ENCODE data around the gene ADAMTS12. TPM values are rescaled to one million over a fixed set of nuclear protein-coding genes. Genes with fewer than 3 reads are reported as not detected.

Gene ADAMTS12
- total and polyA plus RNA-seq, 10 of the 15 experiments (the other 5 are each of a cell fraction or from before 2014, with no cell fraction given), result 0.11 to 35.8 (median 20.7) TPM

DNA sequence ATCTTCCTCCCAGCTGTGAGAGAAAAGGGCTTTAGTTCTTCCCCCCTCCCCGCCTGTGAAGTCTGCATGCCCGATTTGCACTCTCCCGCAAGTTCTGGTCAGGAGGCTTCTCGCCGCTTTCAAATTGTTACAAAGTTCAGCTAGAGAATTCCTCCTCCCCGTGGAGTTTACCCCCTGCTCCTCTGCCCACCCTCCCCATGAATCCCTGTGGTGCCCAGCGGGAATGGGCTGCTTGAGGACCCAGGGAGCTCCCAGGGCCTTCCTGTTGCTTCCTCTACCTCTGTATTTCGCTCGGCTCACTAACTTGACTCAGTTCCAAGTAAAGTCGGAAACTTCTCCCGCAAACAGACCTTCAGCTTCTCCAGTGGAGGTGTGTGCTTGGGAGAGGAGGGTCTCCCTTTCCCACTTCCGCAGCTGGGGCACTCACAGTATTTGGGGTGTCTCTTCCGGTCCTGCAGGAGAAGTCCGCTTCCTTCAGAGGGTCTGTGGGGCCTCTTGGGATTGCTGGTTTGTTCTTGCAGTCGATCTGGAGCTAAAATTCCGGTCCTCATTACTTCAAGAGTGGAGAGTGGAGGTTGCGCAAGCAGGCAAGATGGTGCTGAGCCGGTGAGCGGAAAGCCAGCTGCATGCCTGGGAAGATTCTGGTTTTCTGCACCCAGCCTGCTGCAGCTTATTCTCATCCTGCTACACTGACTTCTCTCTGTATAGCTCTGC, 97.8 kb downstream of the ADAMTS12 start (continued):
- TF ChIP-seq, protein P1, sequence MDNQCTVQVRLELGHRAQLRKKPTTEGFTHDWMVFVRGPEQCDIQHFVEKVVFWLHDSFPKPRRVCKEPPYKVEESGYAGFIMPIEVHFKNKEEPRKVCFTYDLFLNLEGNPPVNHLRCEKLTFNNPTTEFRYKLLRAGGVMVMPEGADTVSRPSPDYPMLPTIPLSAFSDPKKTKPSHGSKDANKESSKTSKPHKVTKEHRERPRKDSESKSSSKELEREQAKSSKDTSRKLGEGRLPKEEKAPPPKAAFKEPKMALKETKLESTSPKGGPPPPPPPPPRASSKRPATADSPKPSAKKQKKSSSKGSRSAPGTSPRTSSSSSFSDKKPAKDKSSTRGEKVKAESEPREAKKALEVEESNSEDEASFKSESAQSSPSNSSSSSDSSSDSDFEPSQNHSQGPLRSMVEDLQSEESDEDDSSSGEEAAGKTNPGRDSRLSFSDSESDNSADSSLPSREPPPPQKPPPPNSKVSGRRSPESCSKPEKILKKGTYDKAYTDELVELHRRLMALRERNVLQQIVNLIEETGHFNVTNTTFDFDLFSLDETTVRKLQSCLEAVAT (IDR thresholded peaks at IDR 0.05), result no peak
- TF ChIP-seq NFYA (IDR thresholded peaks at IDR 0.05; ENCODE audit: borderline replicate concordance, low read depth, low read length), result no peak

DNA sequence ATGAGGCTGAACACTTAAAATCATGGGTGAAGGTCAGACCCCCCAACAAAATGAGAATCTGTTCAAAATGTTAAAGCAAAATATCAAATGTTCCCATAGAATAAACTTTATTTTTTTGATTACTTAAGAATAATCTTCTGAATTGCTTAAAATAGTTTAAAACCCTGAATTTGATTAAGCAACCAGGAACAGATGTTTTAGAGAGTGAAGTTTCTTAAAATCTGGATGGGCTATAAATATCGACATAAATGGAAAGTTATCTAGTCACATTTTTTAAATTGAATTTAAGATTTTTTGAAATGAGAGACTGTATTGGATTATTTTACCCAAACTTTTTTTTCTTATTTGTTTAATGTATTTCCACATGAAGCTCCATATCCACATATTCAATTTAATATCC, 98.5 kb downstream of the ADAMTS12 start:
- no TSS peak for BruUV-seq (replicated peaks)
- intact Hi-C loops (cut with micrococcal nuclease; ENCODE audit: unreplicated experiment) (no loop called here), in situ Hi-C loops (cut with MboI) (no loop called here)
- no peaks in the 10 kb centered on the region for H3K79me2 ChIP-seq (ENCODE audit: control insufficient read depth, insufficient read depth, low read length)
- ChIA-PET CTCF (no interaction called here), POLR2A (interaction anchor here (0.9 kb wide), 1 partner anchor 32 kb away, joined by 3 read pairs; no protein-coding TSS in a partner anchor), RAD21 (ENCODE audit: unreplicated experiment) (no interaction called here), SMC1A (ENCODE audit: uncharacterized antibody, unreplicated experiment) (no interaction called here)
- no peak overlapping the region for H3K27ac ChIP-seq (ENCODE audit: control insufficient read depth, insufficient read depth)
- no peaks in the 10 kb centered on the region for H4K20me1 ChIP-seq (ENCODE audit: control insufficient read depth, insufficient read depth)
- H3K9ac ChIP-seq (ENCODE audit: control insufficient read depth, insufficient read depth, low read length), result no peak overlapping the region
- no peak overlapping the region for H3K4me3 ChIP-seq
- FAIRE-seq (no peak), DNase-seq (ENCODE audit: low read depth, low spot score) (no peak), ATAC-seq (no peak)
- TF ChIP-seq SREBF1 (IDR thresholded peaks at IDR 0.05; ENCODE audit: low read length), result no peak
- TF ChIP-seq WRNIP1 (IDR thresholded peaks at IDR 0.05; ENCODE audit: borderline replicate concordance, low read depth, low read length), result no peak
- no peak for TF ChIP-seq ETV6 (conservative IDR thresholded peaks at IDR 0.05 in 1 of 2, IDR thresholded peaks at IDR 0.05 in 1 of 2; ENCODE audit: borderline replicate concordance in 1 of 2, low read depth in 1 of 2)
- TF ChIP-seq SREBF2 (IDR thresholded peaks at IDR 0.05; ENCODE audit: low read length), result no peak
- no peak for TF ChIP-seq SP1 (IDR thresholded peaks at IDR 0.05; ENCODE audit: low read depth, low read length)
- TF ChIP-seq BACH1 (IDR thresholded peaks at IDR 0.05; ENCODE audit: borderline replicate concordance), result no peak
- TF ChIP-seq EP300 (IDR thresholded peaks at IDR 0.05; ENCODE audit: borderline replicate concordance in 1 of 2, control insufficient read depth in 1 of 2, low read depth in 2 of 2, low read length in 2 of 2), result no peak
- TF ChIP-seq PML (IDR thresholded peaks at IDR 0.05; ENCODE audit: low read length), result no peak
- TF ChIP-seq JUNB (IDR thresholded peaks at IDR 0.05), result no peak
- no peak for TF ChIP-seq NRF1 (conservative IDR thresholded peaks at IDR 0.05; ENCODE audit: low read depth, low read length)
- TF ChIP-seq GATAD2B (conservative IDR thresholded peaks at IDR 0.05; ENCODE audit: low read depth), result no peak
- H3K4me2 ChIP-seq (ENCODE audit: control insufficient read depth, insufficient read depth), result no peak overlapping the region
- no peaks in the 10 kb centered on the region for H3K27me3 ChIP-seq (replicated peaks in 1 of 2; ENCODE audit: control insufficient read depth in 2 of 2, insufficient read depth in 2 of 2, low read length in 1 of 2)
- no peaks in the 10 kb centered on the region for H3K4me1 ChIP-seq (ENCODE audit: control insufficient read depth, insufficient read depth, low read length)
- 100% methylated on average over 1 of the region's 1 CpG for WGBS (ENCODE audit: insufficient coverage, insufficient replicate concordance, low lambda C conversion rate, missing lambda C conversion rate)
- no peak overlapping the region for H2AFZ ChIP-seq (ENCODE audit: control insufficient read depth, low read depth, low read length)
- no peaks in the 10 kb centered on the region for H3K36me3 ChIP-seq (ENCODE audit: control insufficient read depth in 2 of 2, insufficient read depth in 2 of 2, low read length in 1 of 2)
- no peaks in the 10 kb centered on the region; the same call in 2 of the 3 replicates for H3K9me3 ChIP-seq (replicated peaks; ENCODE audit: control insufficient read depth, insufficient read depth, low read length)
